AG09309 (cell line): Measurements from ENCODE around the gene KIF3B.

Source experiments
- DNase-seq: peaks from one replicate; pipeline ENCODE4 v3.0.0-alpha.2; 2010; ENCODE audit warnings: low read depth
- H3K4me3 ChIP-seq: 2 replicates; pipeline ENCODE4 v1.5.1; 2011; ENCODE audit warnings: mild to moderate bottlenecking, low read depth, low read length, moderate library complexity; ENCODE audit not compliant: control insufficient read depth
- TF ChIP-seq, protein P1 (sequence below): IDR thresholded peaks from 2 replicates; pipeline ENCODE4 v1.5.1; 2011; ENCODE audit warnings: mild to moderate bottlenecking, low read depth, low read length, inconsistent platforms; ENCODE audit not compliant: insufficient read depth, control insufficient read depth; ENCODE audit errors: missing control alignments

KIF3B gene

DNA sequence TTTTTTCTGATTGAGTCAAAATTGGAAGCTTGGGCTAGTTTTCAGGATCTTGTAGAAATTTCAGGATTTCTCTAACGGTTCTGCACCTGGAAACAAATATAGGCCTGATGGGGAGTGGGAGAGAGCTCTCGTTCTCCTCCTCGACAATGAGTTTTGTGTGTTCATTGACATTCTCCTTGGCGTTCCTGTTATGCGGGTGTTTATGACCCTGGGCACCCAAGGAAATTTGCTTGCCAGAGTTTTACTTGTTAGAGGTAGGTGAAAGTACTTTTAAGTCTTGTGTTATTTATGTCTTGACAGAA is 82.8 kb downstream of the KIF3B start:
- TF ChIP-seq, protein P1, sequence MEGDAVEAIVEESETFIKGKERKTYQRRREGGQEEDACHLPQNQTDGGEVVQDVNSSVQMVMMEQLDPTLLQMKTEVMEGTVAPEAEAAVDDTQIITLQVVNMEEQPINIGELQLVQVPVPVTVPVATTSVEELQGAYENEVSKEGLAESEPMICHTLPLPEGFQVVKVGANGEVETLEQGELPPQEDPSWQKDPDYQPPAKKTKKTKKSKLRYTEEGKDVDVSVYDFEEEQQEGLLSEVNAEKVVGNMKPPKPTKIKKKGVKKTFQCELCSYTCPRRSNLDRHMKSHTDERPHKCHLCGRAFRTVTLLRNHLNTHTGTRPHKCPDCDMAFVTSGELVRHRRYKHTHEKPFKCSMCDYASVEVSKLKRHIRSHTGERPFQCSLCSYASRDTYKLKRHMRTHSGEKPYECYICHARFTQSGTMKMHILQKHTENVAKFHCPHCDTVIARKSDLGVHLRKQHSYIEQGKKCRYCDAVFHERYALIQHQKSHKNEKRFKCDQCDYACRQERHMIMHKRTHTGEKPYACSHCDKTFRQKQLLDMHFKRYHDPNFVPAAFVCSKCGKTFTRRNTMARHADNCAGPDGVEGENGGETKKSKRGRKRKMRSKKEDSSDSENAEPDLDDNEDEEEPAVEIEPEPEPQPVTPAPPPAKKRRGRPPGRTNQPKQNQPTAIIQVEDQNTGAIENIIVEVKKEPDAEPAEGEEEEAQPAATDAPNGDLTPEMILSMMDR: no peak
- peak overlapping the region; percentile 98 for H3K4me3 ChIP-seq
- no peak for DNase-seq

DNA sequence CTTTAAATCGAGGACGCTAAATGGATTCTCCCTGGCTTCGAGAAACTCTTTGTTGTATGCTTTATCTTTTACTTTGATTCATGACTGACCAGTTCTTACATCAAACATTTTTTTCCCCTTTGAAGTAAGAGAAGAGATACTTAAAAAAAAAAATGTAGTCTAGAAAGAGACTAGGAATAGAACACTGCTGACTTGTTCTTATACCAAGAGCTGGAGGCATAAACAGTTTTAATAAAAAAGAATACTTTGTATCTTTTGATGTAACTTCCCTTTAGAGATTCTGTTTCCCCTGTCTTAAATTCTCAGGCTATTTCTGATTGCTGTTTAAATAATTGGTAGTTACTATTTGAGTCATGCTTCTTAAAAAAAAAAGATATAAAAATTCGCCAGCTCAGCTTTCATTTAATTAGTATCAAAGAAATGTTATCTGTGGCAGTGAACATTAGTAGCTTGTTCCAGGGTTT is 85.5 kb downstream of the KIF3B start:
- no peak for DNase-seq
- no peak overlapping the region for H3K4me3 ChIP-seq
- TF ChIP-seq, protein P1: no peak

DNA sequence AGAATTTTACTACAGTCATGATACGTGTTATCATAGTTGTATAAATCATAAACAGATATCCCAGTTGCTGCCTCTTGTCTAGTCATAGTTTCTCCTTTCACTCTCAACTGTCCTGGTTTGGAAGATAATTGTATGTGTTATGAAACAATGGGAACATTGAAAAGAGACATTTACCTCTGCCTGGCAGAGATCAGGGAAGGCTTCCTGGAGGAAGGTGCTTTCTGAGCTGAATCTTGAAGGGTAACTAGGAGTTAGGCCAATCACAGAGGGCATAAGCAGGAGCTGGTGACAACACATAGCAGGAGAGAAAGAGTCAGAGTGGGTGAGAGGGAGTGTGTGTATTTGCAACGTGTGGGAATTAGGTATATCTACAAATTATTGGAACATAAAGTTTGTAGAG is 86.0 kb downstream of the KIF3B start:
- H3K4me3 ChIP-seq: no peak overlapping the region
- no peak for DNase-seq
- TF ChIP-seq, protein P1: no peak

DNA sequence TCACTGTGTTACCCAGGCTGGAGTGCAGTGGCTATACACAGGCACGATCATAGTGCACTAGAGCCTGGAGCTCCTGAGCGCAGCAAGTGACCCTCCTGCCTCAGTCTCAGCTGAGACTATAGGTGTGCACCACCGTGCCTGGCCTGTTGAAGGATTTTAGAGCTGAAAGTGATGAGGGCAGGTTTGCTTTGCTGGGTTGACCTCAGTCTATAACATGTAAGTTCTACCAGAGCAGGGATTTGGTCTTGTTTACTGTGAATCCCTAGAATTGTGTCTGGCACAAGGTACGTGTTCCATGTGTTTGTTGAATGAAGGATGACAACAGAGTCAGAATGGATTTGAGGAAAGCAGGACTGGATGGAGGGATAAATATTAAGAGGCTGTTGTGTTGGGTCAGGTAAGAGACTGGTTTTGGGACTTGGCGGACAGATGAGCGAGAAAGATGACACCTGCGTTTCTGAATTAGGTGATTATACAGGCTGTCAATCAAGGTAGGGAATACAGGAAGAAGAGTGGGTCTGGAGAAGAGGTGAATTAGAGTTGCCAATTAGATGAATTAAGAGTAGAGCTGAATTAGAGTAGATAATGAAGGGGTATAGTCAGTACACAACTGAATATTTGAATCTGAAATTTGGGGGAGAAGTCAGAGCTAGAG is 87.2 kb downstream of the KIF3B start:
- TF ChIP-seq, protein P1: no peak
- H3K4me3 ChIP-seq: no peak overlapping the region
- no peak for DNase-seq

DNA sequence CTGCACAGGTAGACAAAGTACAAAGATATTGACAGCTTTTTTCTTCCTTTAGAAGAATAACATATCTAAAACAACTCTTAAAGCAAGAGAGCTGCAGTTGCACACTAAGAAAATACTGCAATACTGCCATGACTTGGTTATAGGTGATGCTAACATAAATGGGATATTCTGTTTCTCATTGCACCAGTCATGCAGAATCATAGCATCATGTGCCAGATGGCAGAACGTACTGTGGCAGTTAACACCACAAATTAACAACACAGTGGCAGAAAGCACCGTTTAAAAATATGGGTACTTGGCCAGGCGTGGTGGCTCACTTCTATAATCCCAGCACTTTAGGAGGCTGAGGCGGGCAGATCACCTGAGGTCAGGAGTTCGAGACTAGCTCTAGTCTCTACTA is 88.1 kb downstream of the KIF3B start:
- DNase-seq: no peak
- H3K4me3 ChIP-seq: no peak overlapping the region
- TF ChIP-seq, protein P1: no peak

DNA sequence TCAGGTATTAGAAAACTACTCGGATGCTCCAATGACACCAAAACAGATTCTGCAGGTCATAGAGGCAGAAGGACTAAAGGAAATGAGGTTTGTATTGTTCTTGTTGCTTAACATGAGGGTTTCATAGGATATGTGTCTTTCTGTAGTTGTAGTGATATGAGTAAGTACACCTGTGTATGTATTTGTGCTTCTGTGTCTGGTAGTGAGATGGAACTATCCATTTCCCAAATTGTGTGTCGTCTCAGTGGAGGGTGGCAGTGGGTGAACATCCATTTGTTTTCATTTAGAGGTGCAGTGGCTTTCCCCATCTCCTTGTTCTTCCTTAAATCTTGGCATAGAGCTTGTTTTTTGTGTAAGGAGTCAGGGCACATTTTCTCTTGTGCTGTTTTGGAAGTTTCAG is 88.9 kb downstream of the KIF3B start:
- DNase-seq: no peak
- TF ChIP-seq, protein P1: no peak
- no peak overlapping the region for H3K4me3 ChIP-seq

DNA sequence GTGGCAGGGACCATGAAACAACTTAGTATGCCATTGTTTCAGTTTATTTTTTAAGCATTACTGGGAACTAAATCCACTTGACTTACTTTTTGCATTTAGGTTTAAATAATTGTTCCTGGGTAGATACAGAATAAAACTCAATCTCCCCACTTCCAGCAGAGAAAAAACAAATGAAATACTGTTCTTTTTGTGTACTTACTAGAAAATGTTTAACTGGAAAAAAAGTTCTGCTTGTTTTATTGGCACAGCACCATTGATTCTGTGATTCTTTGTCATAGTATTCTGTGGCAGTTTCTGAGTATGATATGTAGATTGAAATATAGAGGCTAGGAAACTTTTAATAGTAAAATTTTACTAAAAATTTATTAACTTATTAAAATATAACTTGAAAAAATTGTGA is 90.9 kb downstream of the KIF3B start:
- TF ChIP-seq, protein P1: no peak
- DNase-seq: no peak
- no peak overlapping the region for H3K4me3 ChIP-seq
